ENCODE data around the gene INPP5A.

GRCh38 chr10:132738454-132739224 lies 201.1 kb downstream of the INPP5A start:
- no peak for TF ChIP-seq POLR2AphosphoS5 (IDR thresholded peaks at IDR 0.05)
- TF ChIP-seq CTCF (IDR thresholded peaks at IDR 0.05): no peak
- no peak for TF ChIP-seq EP300 (IDR thresholded peaks at IDR 0.05)

Data from upper lobe of left lung (tissue), 4 donors.